ENCODE data around the gene PCSK9.
"Not testable (repeated sequence)": the region's sequence is repeated elsewhere in the genome, so short reads cannot be mapped to it uniquely, and the experiment has no call there.

The PCSK9 gene

GRCh38 chr1:55010194-55010886 lies 29.0 kb upstream of the PCSK9 start:
- no peak for DNase-seq

GRCh38 chr1:55010887-55011217 lies 28.5 kb upstream of the PCSK9 start:
- no peak for DNase-seq

- DNase-seq, result no peak
These were observed 26.7 kb upstream of the PCSK9 start for GRCh38 chr1:55012661-55013060.

GRCh38 chr1:55015123-55015522 lies 24.2 kb upstream of the PCSK9 start:
- DNase-seq, result no peak

- DNase-seq, result peak; percentile 13
These were observed 23.4 kb upstream of the PCSK9 start for GRCh38 chr1:55015731-55016620.

- DNase-seq, result no peak
These were observed 21.0 kb upstream of the PCSK9 start for GRCh38 chr1:55018395-55018794.

- peak; percentile 88 for DNase-seq
These were observed 17.3 kb upstream of the PCSK9 start for GRCh38 chr1:55021942-55022546.

- DNase-seq, result not testable (repeated sequence)
These were observed 15.2 kb upstream of the PCSK9 start for GRCh38 chr1:55024163-55024562.

- DNase-seq, result not testable (repeated sequence)
These were observed 12.7 kb upstream of the PCSK9 start for GRCh38 chr1:55026682-55027081.

- DNase-seq, result not testable (repeated sequence)
These were observed 8.2 kb upstream of the PCSK9 start for GRCh38 chr1:55031098-55031497.

- no peak for DNase-seq
These were observed 6.1 kb upstream of the PCSK9 start for GRCh38 chr1:55033265-55033614.

- DNase-seq, result no peak
These were observed 4.7 kb upstream of the PCSK9 start for GRCh38 chr1:55034476-55035133.

GRCh38 chr1:55035904-55036303 lies 3.4 kb upstream of the PCSK9 start:
- DNase-seq, result no peak

- no peak for DNase-seq
These were observed 1.4 kb upstream of the PCSK9 start for GRCh38 chr1:55037733-55038551.

- DNase-seq, result no peak
These were observed 853 bp upstream of the PCSK9 start for GRCh38 chr1:55038552-55038838.

GRCh38 chr1:55038974-55039341 lies 390 bp upstream of the PCSK9 start:
- DNase-seq, result no peak

GRCh38 chr1:55040083-55040932 lies 960 bp downstream of the PCSK9 start:
- no peak for DNase-seq

GRCh38 chr1:55040933-55041494 lies 1.7 kb downstream of the PCSK9 start:
- DNase-seq, result no peak

GRCh38 chr1:55041613-55042012 lies 2.3 kb downstream of the PCSK9 start:
- no peak for DNase-seq

GRCh38 chr1:55043011-55043410 lies 3.7 kb downstream of the PCSK9 start:
- DNase-seq, result no peak

- no peak for DNase-seq
These were observed 4.4 kb downstream of the PCSK9 start for GRCh38 chr1:55043726-55044125.

All from kidney glomerular epithelial cell (primary cell).